Lung (tissue), 12 donors: ENCODE measurements around the gene CASZ1. TPM values are rescaled to one million over a fixed set of nuclear protein-coding genes. Genes with fewer than 3 reads are reported as not detected.

Experiments used
- ATAC-seq: fragments of 200-7000 bp; cut with Tn5 transposase; one replicate; pipeline ENCODE4 v1.9.1; 2020; ENCODE audit warnings: moderate number of reproducible peaks; ENCODE audit not compliant: insufficient read depth, low FRiP score
- DNase-seq, 3 donors: peaks; one replicate each; pipeline ENCODE4 v3.0.0-alpha.2; 2013 to 2017
- H3K27ac ChIP-seq, 2 donors: one replicate each; pipeline ENCODE4 v1.5.1; 2013; ENCODE audit warnings: mild to moderate bottlenecking in 2 of 2, moderate library complexity in 2 of 2, control low read depth in 1 of 2, inconsistent platforms in 1 of 2, low read depth in 1 of 2, low read length in 1 of 2
- H3K27me3 ChIP-seq, 3 donors: one replicate each; pipeline ENCODE4 v1.5.1; 2013; ENCODE audit warnings: low read length in 2 of 3; ENCODE audit not compliant: control insufficient read depth in 3 of 3, insufficient read depth in 3 of 3
- H3K36me3 ChIP-seq, 4 donors: one replicate each; pipeline ENCODE4 v1.5.1; 2013; ENCODE audit warnings: low read length in 4 of 4, mild to moderate bottlenecking in 1 of 4, moderate library complexity in 1 of 4; ENCODE audit not compliant: control insufficient read depth in 4 of 4, insufficient read depth in 4 of 4
- H3K4me1 ChIP-seq, 5 donors: one replicate each; pipeline ENCODE4 v1.5.1; 2013; ENCODE audit warnings: low read length in 5 of 5, mild to moderate bottlenecking in 2 of 5, moderate library complexity in 1 of 5; ENCODE audit not compliant: control insufficient read depth in 5 of 5, insufficient read depth in 5 of 5
- H3K4me3 ChIP-seq: one replicate; pipeline ENCODE4 v1.5.1; 2013; ENCODE audit warnings: mild to moderate bottlenecking, control low read depth, moderate library complexity
- H3K9ac ChIP-seq, 2 donors: one replicate each; pipeline ENCODE4 v1.5.1; 2013; ENCODE audit warnings: low read length in 2 of 2, control low read depth in 1 of 2; ENCODE audit not compliant: insufficient read depth in 1 of 2
- H3K9me3 ChIP-seq, 4 donors: one replicate each; pipeline ENCODE4 v1.5.1; 2013; ENCODE audit warnings: low read length in 3 of 4, mild to moderate bottlenecking in 1 of 4, moderate library complexity in 1 of 4; ENCODE audit not compliant: control insufficient read depth in 4 of 4, insufficient read depth in 3 of 4
- CTCF ChIP-seq: IDR thresholded peaks from 2 replicates; pipeline ENCODE4 v1.5.1; 2012; ENCODE audit warnings: mild to moderate bottlenecking; ENCODE audit errors: control extremely low read depth, extremely low read depth
- WGBS, 2 donors: extraction: QIAGEN DNeasy Blood & Tissue Kit; methylation state at CpG; one replicate each; pipeline ENCODE4 v1.1.7; 2013; 5-methylcytosine and 5-hydroxymethylcytosine counted together
- polyA plus RNA-seq, 2 donors: library from polyadenylated mRNA; stranded (reverse); fragments of 200-250 nt; gene quantifications; one replicate each; pipeline ENCODE4 v1.2.1, GENCODE V29; 2013
- total RNA-seq, 2 donors: library from RNA; depleted of rRNA in 1 of 2; stranded (reverse); fragments of >200 nt in 1 of 2; gene quantifications; one replicate each; pipeline ENCODE4 v1.2.1, GENCODE V29; 2014 to 2021
- donor health status: control.
- donor health status: control.
- donor health status: Bipolar disorder and iron deficiency.
- donor health status: healthy.
- donor health status: DM: yes; HTN: yes; CAD: no.

Gene CASZ1
- total and polyA plus RNA-seq, 4 donors: 10.3 to 69.9 (median 40.5) TPM

- DNase-seq (no peak), ATAC-seq (peak; percentile 21)
- H3K4me3 ChIP-seq: no peak overlapping the region
- H3K27me3 ChIP-seq: no peaks in the 10 kb centered on the region
- peaks cover 5 to 56% (median 36%) of the 10 kb centered on the region in 5 donors for H3K4me1 ChIP-seq
- no peak overlapping the region for H3K9ac ChIP-seq
- no peak for TF ChIP-seq CTCF
- H3K9me3 ChIP-seq: no peaks in the 10 kb centered on the region
- no peaks in the 10 kb centered on the region for H3K36me3 ChIP-seq
- peak overlapping the region; percentile 80 to 85 for H3K27ac ChIP-seq
- 70 to 88% methylated on average over 17 of the region's 17 CpGs for WGBS, 2 donors
Measured at GRCh38 chr1:10726355-10726754, 70.1 kb downstream of the CASZ1 start.

- WGBS, 2 donors: 58 to 77% methylated on average over 21 of the region's 21 CpGs
- no peak for ATAC-seq
- DNase-seq: peak; percentile 43 to 89 (median 78)
- H3K36me3 ChIP-seq: no peaks in the 10 kb centered on the region
- no peak overlapping the region for H3K4me3 ChIP-seq
- no peaks in the 10 kb centered on the region for H3K27me3 ChIP-seq
- peak overlapping the region; percentile 92 to 97 for H3K27ac ChIP-seq
- no peak for TF ChIP-seq CTCF
- H3K9me3 ChIP-seq: no peaks in the 10 kb centered on the region
- H3K4me1 ChIP-seq: peaks cover 5 to 56% (median 39%) of the 10 kb centered on the region in 5 donors
- H3K9ac ChIP-seq: no peak overlapping the region
Measured at GRCh38 chr1:10724948-10725847, 71.2 kb downstream of the CASZ1 start.

GRCh38 chr1:10724511-10724910, 71.9 kb downstream of the CASZ1 start:
- peaks cover 5 to 55% (median 39%) of the 10 kb centered on the region in 5 donors for H3K4me1 ChIP-seq
- H3K9ac ChIP-seq: no peak overlapping the region
- WGBS, 2 donors: 74 to 93% methylated on average over 4 of the region's 4 CpGs
- DNase-seq (no peak), ATAC-seq (no peak)
- no peak for TF ChIP-seq CTCF
- H3K4me3 ChIP-seq: no peak overlapping the region
- no peaks in the 10 kb centered on the region for H3K9me3 ChIP-seq
- H3K27ac ChIP-seq: peak overlapping the region; percentile 92 to 97
- no peaks in the 10 kb centered on the region for H3K27me3 ChIP-seq
- no peaks in the 10 kb centered on the region for H3K36me3 ChIP-seq
